ENCODE results near the gene FBXW7. TPM values are rescaled to one million over a fixed set of nuclear protein-coding genes. Genes with fewer than 3 reads are reported as not detected.

FBXW7 gene
- total and polyA plus RNA-seq, 7 donors = 3.7 to 122 (median 74.9) TPM

DNA sequence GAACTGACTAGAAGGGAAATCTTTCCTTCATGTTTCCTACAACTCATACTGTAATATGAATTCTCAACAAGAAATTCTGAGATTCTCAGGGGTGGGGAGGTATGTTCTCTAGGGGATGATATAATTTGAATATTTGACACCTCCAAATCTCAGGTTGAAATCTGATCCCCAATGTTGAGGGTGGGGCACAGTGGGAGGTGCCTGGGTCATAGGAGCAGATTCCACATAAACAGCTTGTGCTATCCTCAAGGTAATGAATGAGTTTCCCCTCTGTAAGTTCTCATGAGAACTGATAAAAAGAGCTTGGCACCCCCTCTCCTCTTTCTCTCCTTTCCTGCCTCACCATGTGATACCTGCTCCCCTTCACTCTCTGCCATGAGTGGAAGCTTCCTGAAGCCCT lies 21.5 kb downstream of the FBXW7 start:
- no peak overlapping the region for H3K4me3 ChIP-seq
- H3K27ac ChIP-seq = no peak overlapping the region
- TF ChIP-seq POLR2AphosphoS5 (IDR thresholded peaks at IDR 0.05) (no peak), POLR2A (IDR thresholded peaks at IDR 0.05) (no peak), CTCF (IDR thresholded peaks at IDR 0.05) (no peak), EP300 (IDR thresholded peaks at IDR 0.05) (no peak)
- H3K36me3 ChIP-seq = no peaks in the 10 kb centered on the region
- intact Hi-C loops (cut with DNase I) = no loop called here
- H3K9me3 ChIP-seq = no peaks in the 10 kb centered on the region
- DNase-seq = no peak
- peaks cover 0 to 17% (median 9%) of the 10 kb centered on the region in 4 donors for H3K4me1 ChIP-seq
- H3K27me3 ChIP-seq = no peaks in the 10 kb centered on the region

DNA sequence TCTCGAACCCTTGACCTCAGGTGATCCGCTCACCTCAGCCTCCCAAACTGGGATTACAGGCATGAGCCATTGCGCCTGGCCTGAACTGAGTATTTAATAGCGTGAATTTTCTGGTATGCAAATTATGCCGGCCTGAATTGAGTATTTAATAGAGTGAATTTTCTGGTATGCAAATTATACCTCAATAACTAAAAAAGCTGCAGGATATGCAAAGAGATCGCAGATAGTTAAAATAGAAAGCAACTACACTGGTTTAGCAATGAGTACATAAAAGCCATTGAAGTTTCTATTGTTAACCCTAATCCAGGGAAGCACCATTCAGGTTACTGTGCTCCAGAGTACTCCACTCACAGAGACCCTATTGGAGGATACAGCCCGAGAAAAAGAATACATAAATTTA lies 22.8 kb downstream of the FBXW7 start:
- Histone ChIP-seq H3K27ac (no peak overlapping the region), H3K27me3 (no peaks in the 10 kb centered on the region), H3K9me3 (no peaks in the 10 kb centered on the region), H3K36me3 (no peaks in the 10 kb centered on the region), H3K4me1 (peaks cover 0 to 17% (median 9%) of the 10 kb centered on the region in 4 donors), H3K4me3 (no peak overlapping the region)
- WGBS, 2 donors = 93 to 95% methylated on average over 7 of the region's 7 CpGs
- intact Hi-C loops (cut with DNase I) = no loop called here
- TF ChIP-seq POLR2AphosphoS5 (IDR thresholded peaks at IDR 0.05) = no peak
- no peak for TF ChIP-seq CTCF (IDR thresholded peaks at IDR 0.05)
- TF ChIP-seq POLR2A (IDR thresholded peaks at IDR 0.05) = no peak
- no peak for TF ChIP-seq EP300 (IDR thresholded peaks at IDR 0.05)
- no peak for DNase-seq

DNA sequence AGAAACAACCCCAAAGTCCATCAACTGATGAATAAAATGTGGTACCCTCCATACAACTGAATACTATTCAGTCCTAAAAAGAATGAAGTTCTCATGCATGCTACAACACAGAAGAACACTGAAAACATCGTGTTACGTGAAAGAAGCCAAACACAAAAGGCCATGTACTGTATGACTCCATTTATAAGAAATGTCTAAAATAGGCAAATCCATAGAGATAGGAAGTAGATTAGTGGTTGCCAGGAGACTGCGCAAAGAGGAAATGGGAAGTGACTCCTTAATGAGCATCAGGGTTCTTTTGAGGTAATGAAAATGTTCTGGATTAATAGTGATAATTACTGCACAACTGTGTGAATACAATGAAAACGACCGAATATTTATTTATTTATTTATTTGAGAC lies 23.4 kb downstream of the FBXW7 start:
- Histone ChIP-seq H3K27ac (no peak overlapping the region), H3K4me3 (no peak overlapping the region), H3K4me1 (peaks cover 0 to 15% (median 7%) of the 10 kb centered on the region in 4 donors), H3K36me3 (no peaks in the 10 kb centered on the region), H3K9me3 (no peaks in the 10 kb centered on the region), H3K27me3 (no peaks in the 10 kb centered on the region)
- TF ChIP-seq CTCF (IDR thresholded peaks at IDR 0.05) = no peak
- TF ChIP-seq EP300 (IDR thresholded peaks at IDR 0.05) = no peak
- no peak for TF ChIP-seq POLR2A (IDR thresholded peaks at IDR 0.05)
- TF ChIP-seq POLR2AphosphoS5 (IDR thresholded peaks at IDR 0.05) = no peak
- DNase-seq = no peak
- WGBS, 2 donors = 90 to 95% methylated on average over 5 of the region's 5 CpGs
- intact Hi-C loops (cut with DNase I) = no loop called here

DNA sequence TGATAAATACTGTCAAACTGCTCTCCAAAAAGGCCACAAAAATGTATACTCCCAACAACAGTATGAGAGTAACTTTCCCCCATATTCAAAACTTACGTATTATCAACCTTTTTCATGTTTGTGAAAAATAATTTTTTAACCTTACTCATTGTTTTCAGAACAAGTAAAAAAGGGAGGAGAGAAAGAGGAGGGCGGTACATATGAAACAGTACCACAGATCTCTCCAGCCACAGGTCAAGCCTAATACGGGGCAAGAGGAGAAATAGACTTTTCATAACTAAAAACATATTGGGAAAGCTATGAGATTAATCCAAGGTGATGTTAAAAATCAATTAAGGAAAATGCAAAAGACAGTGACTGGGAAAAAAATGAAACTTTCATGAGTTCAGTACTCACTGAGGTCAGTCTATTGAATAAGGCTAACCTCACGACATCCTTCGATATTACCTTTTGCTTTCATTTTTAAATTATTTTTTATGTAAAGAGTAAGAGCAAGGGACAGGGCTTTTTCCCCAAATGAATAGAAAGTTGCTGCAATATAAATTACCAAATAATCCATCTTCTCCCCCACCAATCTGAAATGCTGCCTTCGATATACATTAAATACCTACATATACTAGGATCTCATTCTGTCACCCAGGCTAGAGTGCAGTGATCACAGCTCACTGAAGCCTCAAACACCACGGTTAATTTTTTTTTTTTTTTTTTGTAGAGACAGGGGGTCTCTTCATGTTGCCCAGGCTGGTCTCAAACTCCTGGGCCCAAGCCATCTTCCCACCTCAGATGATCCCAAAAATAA lies 25.3 kb downstream of the FBXW7 start:
- Histone ChIP-seq H3K4me1 (peaks cover 0 to 4% (median 0%) of the 10 kb centered on the region in 4 donors), H3K27ac (no peak overlapping the region), H3K9me3 (no peaks in the 10 kb centered on the region), H3K36me3 (no peaks in the 10 kb centered on the region), H3K4me3 (no peak overlapping the region), H3K27me3 (no peaks in the 10 kb centered on the region)
- intact Hi-C loops (cut with DNase I) = no loop called here
- 84 to 88% methylated on average over 7 of the region's 7 CpGs for WGBS, 2 donors
- TF ChIP-seq POLR2AphosphoS5 (IDR thresholded peaks at IDR 0.05) = no peak
- no peak for TF ChIP-seq EP300 (IDR thresholded peaks at IDR 0.05)
- no peak for TF ChIP-seq POLR2A (IDR thresholded peaks at IDR 0.05)
- TF ChIP-seq CTCF (IDR thresholded peaks at IDR 0.05) = no peak
- DNase-seq = no peak

Measured in sigmoid colon (tissue), 7 donors.